ENCODE data around the gene SYNGR2.

DNA sequence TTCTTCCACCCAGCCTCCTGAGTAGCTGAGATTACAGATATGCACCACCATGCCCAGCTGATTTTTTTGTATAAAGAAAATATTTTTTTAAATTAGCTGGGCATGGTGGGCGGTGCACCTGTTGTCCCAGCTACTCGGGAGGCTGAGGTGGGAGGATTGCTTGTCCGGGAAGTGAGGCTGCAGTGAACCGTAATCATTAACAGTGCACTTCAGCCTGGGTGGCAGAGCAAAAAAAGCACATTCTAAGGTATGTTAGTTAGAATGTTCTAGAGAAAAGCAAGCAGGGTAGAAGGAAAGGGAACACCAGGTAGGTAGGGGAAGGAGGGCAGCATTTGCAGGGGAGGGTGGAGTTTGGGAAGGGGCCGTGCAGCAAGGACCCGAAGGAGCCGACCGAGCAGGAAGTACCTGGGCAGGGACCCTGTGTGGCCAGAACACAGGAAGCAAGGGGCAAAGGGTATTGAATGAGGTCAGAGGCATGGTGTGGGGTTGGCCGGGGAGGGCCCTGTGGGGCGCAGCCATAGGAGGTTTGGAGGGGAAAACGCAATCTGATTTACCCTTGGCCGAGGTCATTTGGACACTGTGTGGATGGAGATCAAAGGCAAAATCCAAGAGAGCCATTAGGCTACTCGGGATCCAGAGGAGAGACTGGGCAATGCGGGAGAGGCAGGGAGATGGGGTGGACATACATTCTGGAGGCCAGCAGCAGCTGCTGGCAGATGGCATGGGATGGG is 19.9 kb upstream of the SYNGR2 start:
- TF ChIP-seq POLR2A (IDR thresholded peaks at IDR 0.05; ENCODE audit: low read length) (no peak), GATA1 (IDR thresholded peaks at IDR 0.05; ENCODE audit: low read depth, low read length) (no peak)
